Measurements from ENCODE around the gene KCNC3. TPM values are rescaled to one million over a fixed set of nuclear protein-coding genes. Genes with fewer than 3 reads are reported as not detected.

Gene KCNC3
- total and polyA plus RNA-seq, 2 of the 13 experiments (the other 11 are each of a cell fraction or from before 2014, with no cell fraction given) = 0.29 to 1.7 TPM

- TF ChIP-seq LCORL (IDR thresholded peaks at IDR 0.05) (no peak), LCORL (CRISPR knock-in tag; IDR thresholded peaks at IDR 0.05) (peak; percentile 29; the same call in 1 of the 2 replicates), ZNF749 (CRISPR knock-in tag; IDR thresholded peaks at IDR 0.05; ENCODE audit: borderline replicate concordance) (0 out of 2 replicates have a peak, but pooled peaks have one; percentile 70), XBP1 (CRISPR knock-in tag; IDR thresholded peaks at IDR 0.05) (0 out of 2 replicates have a peak, but pooled peaks have one; percentile 30), ZNF430 (CRISPR knock-in tag; IDR thresholded peaks at IDR 0.05) (0 out of 2 replicates have a peak, but pooled peaks have one; percentile 39), HOXA3 (CRISPR knock-in tag; IDR thresholded peaks at IDR 0.05) (peak; percentile 90), NFKB2 (CRISPR knock-in tag; IDR thresholded peaks at IDR 0.05; ENCODE audit: borderline replicate concordance) (peak; percentile 92), JUN (CRISPR knock-in tag; IDR thresholded peaks at IDR 0.05) (0 out of 2 replicates have a peak, but pooled peaks have one; percentile 39), HIVEP1 (CRISPR knock-in tag; IDR thresholded peaks at IDR 0.05) (peak; percentile 89), POGZ (CRISPR knock-in tag; IDR thresholded peaks at IDR 0.05) (0 out of 2 replicates have a peak, but pooled peaks have one; percentile 19), MTA1 (CRISPR knock-in tag; IDR thresholded peaks at IDR 0.05; ENCODE audit: borderline replicate concordance) (peak; percentile 27; the same call in 1 of the 2 replicates), ZBTB40 (IDR thresholded peaks at IDR 0.05) (no peak), ZBTB40 (CRISPR knock-in tag; IDR thresholded peaks at IDR 0.05) (peak; percentile 78), ZXDC (CRISPR knock-in tag; IDR thresholded peaks at IDR 0.05) (no peak; the same call in 1 of the 2 replicates)
Measured at GRCh38 chr19:50333737-50334617, 4.8 kb upstream of the KCNC3 start (continued).

Measured in HepG2 (cell line).